SK-N-DZ (cell line): Measurements from ENCODE around the gene COPG1.

ENCODE experiments used
- DNase-seq: peaks from one replicate; pipeline ENCODE4 v3.0.0-alpha.2; 2015; ENCODE audit warnings: low spot score

COPG1 gene

DNA sequence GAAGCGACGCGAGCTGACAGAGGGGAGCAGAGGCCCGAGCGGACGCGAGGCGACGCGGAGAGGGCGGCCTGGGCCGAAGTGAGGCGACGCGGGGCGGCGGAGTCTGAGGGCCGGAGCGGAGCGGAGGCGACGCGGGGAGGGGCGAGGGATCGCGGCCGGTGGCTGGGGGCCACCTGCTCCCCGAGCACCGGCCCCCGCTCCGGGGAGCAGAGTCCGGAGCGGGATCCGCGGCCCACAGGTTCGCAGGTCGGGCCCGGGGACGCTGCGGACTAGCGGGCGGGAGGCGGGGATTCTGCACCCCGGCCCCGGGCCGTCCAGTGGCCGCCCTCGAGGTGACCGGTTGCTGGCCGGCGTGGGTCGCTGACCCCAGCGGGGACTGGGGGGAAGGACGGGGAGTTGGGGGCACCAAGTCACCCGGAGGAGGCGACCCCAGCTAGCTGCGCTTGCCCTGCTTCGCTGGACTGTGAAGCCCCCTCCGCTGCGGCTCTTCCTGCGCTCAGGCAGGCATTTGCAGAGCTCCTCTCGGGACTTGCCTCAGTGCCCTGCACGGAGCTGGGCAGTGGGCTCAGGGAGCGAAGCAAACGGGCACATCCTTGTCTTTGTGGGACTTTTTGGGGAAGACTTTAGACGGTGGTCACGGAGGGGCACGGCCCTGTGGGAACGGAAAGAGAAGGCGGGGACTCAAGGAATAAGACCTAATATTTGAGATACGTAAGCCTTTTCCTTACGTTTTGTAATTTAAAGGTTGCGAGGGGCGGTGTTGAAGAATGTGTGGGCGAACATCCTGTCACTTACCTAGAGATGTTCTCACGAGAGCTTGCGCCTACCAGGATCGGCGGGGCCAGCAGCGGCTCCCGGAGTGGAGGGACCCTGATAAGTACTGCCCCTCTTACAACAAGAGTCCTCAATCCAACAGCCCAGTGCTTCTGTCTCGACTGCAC is 29.8 kb downstream of the COPG1 start:
- peak; percentile 64 for DNase-seq

DNA sequence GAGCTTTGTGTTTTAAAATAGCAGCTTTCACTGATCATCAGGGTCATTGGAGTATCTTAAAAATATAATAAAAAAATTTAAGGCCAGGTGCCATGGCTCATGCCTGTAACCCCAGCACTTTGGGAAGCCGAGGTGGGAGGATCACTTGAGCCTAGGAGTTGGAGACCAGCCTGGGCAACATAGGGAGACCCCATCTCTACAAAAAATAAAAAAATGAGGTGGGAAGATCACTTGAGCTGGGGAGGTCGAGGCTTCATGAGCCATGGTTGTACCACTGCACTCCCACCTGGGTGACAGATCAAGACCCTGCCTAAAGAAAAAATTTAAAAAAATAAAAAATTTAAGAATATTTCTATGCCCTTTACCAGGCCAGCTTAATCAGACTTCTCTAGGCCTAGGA is 30.8 kb downstream of the COPG1 start:
- no peak for DNase-seq

DNA sequence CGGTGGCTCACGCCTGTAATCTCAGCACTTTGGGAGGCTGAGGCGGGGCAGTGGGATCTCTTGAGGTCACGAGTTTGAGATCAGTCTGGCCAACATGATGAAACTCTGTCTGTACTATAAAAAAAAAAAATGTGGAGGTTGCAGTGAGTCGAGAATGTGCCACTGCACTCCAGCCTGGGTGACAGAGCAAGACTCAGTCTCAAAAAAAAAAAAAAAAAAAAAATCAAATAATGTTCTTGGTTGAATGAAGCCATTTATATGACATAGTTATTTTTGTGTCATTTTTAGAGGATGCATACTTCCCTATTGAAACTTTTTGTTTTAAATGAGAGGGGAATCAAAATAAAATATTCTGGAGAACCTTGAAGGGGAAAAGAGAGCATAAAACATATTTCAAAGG is 32.3 kb downstream of the COPG1 start:
- DNase-seq, result no peak

DNA sequence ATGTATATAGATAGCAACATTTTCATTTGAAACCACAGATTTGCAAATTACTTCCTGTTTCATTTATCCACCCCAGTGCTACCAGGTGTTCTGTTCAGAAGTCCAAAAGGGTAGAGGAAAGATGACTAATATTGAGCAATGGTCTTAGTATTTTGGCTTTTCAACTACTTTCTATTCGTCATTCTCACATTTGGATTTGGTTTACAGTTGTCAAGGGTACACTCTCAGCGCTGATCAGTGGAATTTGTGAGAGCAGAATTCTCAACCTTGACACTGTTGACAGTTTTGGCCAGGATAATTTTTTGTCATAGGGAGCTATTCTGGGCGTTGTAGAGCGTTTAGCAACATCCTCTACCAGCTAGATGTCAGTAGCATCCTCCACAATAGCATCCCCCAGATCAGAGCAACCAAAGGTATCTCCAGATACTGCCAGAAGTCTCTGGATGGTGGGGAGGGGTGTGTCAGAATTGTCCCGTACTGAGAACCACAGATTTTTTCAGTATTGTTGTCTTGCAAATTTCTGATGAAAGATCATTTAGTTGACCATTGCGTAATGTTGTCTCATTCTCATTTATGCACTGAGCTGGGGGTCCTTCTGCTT is 33.4 kb downstream of the COPG1 start:
- DNase-seq, result no peak

DNA sequence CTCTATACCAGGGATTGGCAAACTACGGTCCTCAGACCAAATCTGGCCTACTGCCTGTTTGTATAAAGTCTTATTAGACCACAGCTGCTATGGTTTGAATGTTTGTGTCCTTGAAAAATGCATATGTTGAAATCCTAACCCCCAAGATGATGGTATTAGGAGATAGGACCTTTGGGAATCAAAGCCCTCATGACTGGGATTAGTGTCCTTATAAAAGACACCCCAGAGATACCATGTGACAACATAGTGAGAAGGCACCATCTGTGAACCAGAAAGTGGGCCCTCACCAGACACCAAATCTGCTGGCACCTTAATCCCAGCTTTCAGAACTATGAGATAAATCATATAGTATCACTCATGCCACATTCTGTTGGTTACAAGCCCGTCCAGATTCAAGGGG is 36.7 kb downstream of the COPG1 start:
- DNase-seq, result no peak

DNA sequence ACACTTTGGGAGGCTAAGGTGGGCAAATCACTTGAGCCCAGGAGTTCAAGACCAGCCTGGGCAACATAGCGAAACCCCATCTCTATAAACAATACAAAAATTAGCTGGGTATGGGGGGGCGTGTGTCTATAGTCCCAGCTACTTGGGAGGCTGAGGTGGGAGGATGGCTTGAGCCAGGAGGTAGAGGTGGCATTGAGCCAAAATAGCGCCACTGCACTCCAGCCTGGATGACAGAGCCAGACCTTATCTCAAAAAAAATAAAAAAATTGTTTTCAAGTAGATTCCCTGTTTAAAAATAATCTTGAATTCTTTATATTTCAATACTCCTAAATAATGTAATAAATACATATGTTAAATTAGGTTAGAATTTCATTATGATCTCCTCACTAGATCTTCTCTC is 39.0 kb downstream of the COPG1 start:
- no peak for DNase-seq

- no peak for DNase-seq
Observed at GRCh38 chr3:129289201-129289921, 40.0 kb downstream of the COPG1 start.

- DNase-seq, result no peak
Observed at GRCh38 chr3:129291236-129291886, 42.0 kb downstream of the COPG1 start.

DNA sequence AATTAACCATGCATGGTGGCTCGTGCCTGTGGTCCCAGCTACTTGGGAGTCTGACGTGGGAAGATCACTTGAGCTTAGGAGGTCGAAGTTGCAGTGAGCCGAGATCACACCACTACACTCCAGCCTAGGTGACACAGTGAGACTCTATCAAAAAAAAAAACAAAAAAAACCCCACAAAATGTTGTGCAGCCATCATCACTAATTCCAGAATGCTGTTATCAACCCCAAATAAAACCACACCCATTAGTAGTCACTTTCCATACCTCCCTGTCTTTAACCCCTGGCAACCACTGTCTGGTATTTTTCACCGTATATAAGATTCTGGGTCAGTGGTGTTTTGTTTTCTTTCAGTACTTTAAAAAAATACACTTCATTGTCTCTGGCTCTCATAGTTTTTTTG is 45.9 kb downstream of the COPG1 start:
- no peak for DNase-seq

DNA sequence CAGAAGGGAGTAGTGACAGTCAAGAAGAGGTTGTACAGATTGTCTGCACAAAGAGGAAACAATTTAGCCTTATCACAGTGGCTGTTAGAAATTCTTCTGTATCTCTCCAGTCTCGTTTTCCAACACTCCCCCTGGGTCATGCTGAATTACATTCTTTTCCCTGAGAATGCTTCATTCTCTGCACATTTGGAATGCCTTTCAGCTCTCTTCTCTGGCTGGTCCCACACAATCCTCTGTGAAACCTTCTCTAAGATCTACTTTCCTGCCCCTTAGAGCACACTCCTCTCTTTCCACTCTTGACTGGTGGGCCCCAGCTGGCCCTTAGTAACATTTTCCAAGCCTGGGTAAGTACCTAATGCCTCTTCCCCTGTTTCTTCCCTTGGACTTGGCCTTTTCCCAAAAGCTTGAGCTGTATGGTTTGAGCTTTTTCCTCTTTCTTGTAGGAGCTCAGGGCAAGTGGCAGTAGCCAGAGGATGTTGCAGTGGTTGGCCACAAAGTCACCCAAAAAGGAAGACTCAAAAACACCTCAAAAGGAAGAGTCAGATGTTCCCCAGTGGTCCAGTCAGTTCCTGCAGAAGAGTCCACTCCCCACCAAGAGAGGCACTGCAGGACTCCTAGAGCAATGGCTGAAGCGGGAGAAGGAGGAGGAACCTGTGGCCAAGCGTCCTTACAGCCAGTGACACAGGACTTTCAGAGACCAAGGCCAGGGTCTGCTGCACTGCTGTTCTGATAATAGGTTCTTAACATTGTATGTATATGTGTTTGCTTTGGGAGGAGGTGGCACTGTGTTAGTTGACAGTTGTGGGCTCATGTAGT is 54.9 kb downstream of the COPG1 start:
- no peak for DNase-seq

GRCh38 chr3:129304962-129305222 is 55.5 kb downstream of the COPG1 start:
- DNase-seq, result no peak

- DNase-seq, result no peak
Observed at GRCh38 chr3:129305592-129306091, 56.2 kb downstream of the COPG1 start.

DNA sequence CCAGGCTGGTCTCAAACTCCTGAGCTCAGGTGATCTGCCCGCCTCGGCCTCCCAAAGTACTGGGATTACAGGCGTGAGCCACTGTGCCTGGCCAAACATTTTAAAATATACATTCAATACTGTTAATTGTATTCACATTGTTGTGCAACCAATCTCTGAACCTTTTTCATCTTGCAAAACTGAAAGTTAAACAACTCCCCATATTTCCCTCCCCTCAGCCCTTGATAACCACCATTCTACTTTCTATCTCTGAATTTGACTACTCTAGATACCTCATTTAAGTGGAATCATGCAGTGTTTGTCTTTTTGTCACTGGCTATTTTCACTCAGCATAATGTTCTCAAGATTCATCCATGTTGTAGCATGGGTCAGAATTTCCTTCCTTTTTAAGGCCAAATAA is 59.2 kb downstream of the COPG1 start:
- DNase-seq, result no peak

DNA sequence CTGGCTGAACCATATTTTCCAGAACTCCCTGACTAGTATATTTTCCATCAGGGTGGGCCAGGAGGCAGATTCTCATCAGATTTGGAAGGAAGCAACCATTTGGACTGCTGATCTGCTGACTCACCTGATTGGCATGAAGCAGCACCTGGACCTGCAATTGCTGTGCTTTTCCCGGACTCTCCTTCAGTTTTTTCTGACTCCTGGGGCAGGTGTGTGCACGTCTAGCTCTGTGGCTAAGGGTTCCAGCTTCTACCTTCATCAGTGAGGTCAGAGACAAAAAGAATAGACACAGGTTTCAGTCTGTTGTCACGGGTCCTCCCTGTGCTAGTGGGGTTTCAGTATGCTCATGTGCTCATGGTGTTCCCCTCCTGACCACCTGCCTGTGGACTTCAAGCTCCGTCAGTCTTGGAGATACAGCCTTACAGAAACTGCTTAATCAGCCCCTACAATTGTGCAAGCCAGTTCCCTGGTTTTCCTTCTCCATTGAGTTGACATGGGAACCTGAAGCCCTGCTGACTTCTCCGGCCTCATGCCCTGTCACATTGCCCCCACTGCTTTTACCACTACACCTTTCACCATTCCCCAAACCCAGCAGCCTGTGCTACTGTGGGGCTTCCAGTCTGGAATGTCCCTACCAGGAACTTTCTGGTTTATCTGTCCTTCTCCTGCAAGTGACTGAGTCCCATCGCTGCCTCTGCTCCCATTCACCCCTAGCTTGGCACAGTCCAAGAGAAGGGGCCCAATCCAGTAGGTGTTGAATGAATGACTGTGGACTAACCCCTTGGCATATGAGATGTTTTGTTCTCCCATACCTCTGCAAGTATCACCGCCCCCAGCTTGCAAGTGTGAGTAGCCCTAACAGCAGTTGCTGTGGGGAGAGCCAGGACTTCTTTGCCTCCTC is 61.0 kb downstream of the COPG1 start:
- no peak for DNase-seq

DNA sequence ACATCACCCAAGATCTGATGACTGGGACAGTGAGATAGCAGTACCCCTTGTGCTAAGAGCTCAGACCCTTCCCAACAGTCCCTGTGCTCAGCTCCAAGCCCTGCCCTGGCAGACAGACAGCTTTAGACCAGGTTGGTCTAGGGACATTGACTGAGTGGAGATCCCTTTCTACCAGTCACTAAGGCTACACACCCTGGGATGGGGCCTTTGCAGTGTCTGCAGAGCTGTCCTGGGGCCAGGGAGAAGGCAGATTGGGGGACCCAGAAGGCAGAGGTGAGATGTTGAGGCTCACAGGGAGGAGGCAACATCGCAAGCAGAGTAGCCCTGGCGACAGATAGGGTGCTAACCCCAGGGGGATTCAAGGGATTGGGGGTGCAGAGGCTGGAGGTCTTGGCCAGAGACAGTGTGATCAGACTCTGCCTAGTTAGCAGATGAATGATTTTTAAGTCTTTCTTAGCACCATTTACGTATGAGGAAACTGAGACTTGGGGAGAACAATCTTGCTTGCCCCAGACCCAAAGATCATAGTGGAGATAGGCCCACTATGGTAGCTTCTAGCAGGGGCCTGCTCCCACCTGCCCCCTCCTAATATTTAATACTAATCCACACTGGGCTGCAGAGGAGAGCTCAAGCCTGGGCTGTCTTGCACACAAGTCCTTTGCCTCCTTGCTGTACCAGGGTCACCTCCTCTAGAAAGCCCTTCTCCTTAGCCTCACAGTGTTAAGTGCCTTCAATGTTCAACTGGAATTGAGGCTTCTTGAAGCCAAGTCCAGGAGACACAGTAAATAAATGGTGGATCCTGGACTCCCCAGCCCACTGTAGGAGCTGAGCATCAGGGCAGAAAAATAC is 61.9 kb downstream of the COPG1 start:
- DNase-seq, result no peak

DNA sequence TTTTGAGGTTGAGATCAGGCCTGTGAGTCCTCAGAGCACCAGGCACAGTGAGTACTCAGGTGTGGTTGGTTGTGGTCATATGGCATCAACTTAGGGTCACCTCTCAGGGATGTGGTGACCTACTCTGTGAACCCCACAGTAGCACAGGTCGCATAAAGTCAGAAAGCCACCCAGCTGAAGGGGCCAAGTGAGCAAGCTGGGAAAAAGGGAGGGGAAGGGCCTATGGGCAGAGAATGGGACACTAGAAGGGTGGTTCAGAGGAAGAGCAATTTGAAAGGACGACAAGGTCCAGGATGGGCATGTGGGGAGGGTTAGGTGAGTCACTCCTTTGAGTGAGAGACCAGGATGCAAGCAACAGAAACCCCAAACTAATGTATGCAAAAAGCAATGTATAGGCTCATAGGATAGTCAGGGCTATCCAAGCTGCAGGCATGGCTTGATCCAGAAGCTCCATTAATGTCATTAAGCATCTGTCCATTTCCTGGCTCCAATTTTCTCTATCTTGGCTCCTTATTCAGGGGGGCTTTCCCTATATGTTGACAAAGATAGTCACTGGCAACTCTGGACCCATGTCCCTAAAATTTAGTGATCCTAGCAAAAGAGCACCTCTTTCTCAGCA is 62.7 kb downstream of the COPG1 start:
- DNase-seq, result no peak

DNA sequence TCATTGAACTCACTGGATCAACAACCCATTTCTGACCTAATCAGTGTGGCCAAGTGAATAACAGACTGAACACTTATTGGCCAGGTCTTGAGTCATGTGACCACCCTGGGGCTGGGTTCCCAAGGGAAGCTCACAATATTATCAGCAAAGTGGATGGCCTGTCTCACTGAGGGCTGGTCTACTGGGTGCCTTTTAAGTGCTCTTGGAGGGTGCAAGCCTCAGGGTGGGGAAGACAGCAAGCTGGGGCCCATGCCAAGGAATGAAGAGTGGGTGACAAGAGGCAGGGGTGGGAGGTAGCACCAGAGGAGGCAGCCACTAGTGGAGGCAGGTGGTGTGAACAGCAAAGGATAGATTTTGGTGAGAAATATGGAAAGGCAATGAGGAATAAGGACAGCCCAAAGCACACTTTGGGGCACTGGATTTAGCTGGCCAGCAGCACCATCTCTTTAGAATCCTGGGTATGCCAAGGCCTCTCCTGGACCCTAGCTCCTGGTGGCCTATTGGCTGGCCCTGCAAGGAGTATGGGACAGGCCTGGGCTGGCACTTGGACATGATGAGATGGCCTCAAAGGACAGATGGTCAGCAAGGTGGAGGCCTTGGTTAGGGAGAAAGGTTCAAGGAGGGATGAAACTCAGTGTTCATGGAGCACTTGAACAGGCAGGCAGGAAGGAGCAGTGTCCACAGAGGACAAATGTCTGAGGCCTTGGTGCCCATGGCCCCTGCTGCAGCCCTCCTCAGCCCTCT is 63.4 kb downstream of the COPG1 start:
- peak; percentile 43 for DNase-seq

DNA sequence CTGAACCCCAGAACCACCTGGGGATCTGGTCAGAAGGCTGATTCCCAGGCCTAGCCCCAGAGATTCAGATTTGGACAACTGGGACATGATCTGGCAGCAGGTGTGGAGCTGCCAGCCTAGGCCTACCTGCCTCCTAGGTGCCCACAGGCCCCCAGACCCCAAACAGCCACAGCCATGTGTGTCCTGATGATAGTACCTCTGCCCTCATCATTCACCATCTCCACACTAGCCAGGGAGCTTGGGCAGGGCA is 63.9 kb downstream of the COPG1 start:
- DNase-seq, result no peak
